H1 (cell line): Measurements from ENCODE around the gene ATP6V0A1.

Source experiments
- BRCA1 ChIP-seq: IDR thresholded peaks from 2 replicates; pipeline ENCODE4 v1.6.1; 2012; ENCODE audit warnings: low read depth, low read length, improper control_type of control experiment
- CHD1 ChIP-seq: IDR thresholded peaks from 2 replicates; pipeline ENCODE4 v1.6.1; 2012; ENCODE audit warnings: low read depth, low read length, improper control_type of control experiment
- EZH2 ChIP-seq: fragments of 200-600 bp; sonication (generic); IDR thresholded peaks from 2 replicates; pipeline ENCODE4 v1.7.1; 2012; ENCODE audit warnings: low read depth, mild to moderate bottlenecking, moderate library complexity, low read length, inconsistent platforms; ENCODE audit not compliant: severe bottlenecking
- GTF2F1 ChIP-seq: IDR thresholded peaks from 2 replicates; pipeline ENCODE4 v1.6.1; 2012; ENCODE audit warnings: low read depth, low read length, improper control_type of control experiment, borderline replicate concordance
- HDAC2 ChIP-seq, 2 experiments: fragments of 300-600 bp in 1 of 2; sonication (generic) in 1 of 2; IDR thresholded peaks; 2 replicates each; pipeline ENCODE4 v1.6.1; 2011 to 2012; ENCODE audit warnings: low read depth in 2 of 2, low read length in 2 of 2, mild to moderate bottlenecking in 2 of 2, moderate library complexity in 2 of 2, borderline replicate concordance in 1 of 2, inconsistent platforms in 1 of 2
- NRF1 ChIP-seq: IDR thresholded peaks from 2 replicates; pipeline ENCODE4 v1.6.1; 2011; ENCODE audit warnings: mild to moderate bottlenecking, low read depth, low read length, improper control_type of control experiment
- POLR2A ChIP-seq, 2 experiments: IDR thresholded peaks; 1 replicate in 1 of 2; 2 replicates in 1 of 2; pipeline ENCODE4 v1.6.1; 2011; ENCODE audit warnings: low read depth in 2 of 2, low read length in 2 of 2, mild to moderate bottlenecking in 2 of 2; ENCODE audit errors: control extremely low read depth in 1 of 2
- RAD21 ChIP-seq, 2 experiments: IDR thresholded peaks in 1 of 2; conservative IDR thresholded peaks in 1 of 2; 2 replicates each; pipeline ENCODE4 v1.6.1; 2011; ENCODE audit warnings: low read depth in 2 of 2, low read length in 2 of 2, improper control_type of control experiment in 1 of 2, inconsistent platforms in 1 of 2, mild to moderate bottlenecking in 1 of 2, moderate library complexity in 1 of 2
- RFX5 ChIP-seq: IDR thresholded peaks from 2 replicates; pipeline ENCODE4 v1.6.1; 2011; ENCODE audit warnings: low read depth, low read length, improper control_type of control experiment, borderline replicate concordance
- RXRA ChIP-seq: IDR thresholded peaks from 2 replicates; pipeline ENCODE4 v1.6.1; 2011; ENCODE audit warnings: low read depth, mild to moderate bottlenecking, low read length, moderate library complexity; ENCODE audit not compliant: insufficient read depth
- SP4 ChIP-seq: IDR thresholded peaks from 2 replicates; pipeline ENCODE4 v1.6.1; 2012; ENCODE audit warnings: low read length, inconsistent platforms
- ZNF274 ChIP-seq: IDR thresholded peaks from 2 replicates; pipeline ENCODE4 v1.7.0; 2012; ENCODE audit warnings: low read length, borderline replicate concordance; ENCODE audit errors: extremely low read depth
- TF ChIP-seq, protein P1 (sequence below), 3 experiments: IDR thresholded peaks; 1 replicate in 2 of 3; 2 replicates in 1 of 3; pipeline versions ENCODE4 v1.5.1 to v1.6.1; 2011; ENCODE audit warnings: low read length in 3 of 3, mild to moderate bottlenecking in 3 of 3, inconsistent platforms in 2 of 3, low read depth in 1 of 3, moderate library complexity in 1 of 3; ENCODE audit not compliant: insufficient read depth in 1 of 3; ENCODE audit errors: control extremely low read depth in 1 of 3

DNA sequence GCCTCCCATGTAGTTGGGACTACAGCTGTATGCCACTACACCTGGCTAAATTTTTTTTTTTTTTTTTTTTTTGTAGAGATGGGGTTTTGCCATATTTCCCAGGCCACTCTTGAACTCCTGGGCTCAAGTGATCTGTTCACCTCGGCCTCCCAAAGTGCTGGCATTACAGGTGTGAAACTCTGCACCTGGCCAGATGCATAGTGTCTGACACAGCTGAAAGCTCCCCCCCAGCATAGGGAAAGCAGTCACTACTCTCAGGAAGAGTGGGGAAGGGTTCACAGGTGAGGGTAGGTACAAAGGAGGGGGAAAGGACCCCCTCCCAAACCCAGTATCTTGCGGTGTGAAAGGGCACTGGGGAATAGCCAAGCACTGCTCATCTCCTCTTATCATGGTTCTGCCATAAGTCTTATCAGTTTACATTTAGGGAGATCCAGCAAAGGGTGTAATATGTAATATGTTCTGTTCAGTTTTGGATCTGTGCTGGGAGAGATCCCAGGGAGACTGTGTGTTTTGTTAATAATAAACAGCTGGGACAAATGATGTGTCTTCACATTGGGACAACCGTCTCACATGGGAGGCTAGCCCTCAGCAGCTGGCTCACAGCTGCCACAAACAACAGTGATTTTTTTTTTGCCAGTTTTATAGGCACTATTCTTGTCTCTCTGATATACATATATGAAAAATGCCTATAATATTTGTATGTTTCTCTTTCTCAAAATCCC lies 28.8 kb upstream of the ATP6V0A1 start:
- TF ChIP-seq, protein P1, sequence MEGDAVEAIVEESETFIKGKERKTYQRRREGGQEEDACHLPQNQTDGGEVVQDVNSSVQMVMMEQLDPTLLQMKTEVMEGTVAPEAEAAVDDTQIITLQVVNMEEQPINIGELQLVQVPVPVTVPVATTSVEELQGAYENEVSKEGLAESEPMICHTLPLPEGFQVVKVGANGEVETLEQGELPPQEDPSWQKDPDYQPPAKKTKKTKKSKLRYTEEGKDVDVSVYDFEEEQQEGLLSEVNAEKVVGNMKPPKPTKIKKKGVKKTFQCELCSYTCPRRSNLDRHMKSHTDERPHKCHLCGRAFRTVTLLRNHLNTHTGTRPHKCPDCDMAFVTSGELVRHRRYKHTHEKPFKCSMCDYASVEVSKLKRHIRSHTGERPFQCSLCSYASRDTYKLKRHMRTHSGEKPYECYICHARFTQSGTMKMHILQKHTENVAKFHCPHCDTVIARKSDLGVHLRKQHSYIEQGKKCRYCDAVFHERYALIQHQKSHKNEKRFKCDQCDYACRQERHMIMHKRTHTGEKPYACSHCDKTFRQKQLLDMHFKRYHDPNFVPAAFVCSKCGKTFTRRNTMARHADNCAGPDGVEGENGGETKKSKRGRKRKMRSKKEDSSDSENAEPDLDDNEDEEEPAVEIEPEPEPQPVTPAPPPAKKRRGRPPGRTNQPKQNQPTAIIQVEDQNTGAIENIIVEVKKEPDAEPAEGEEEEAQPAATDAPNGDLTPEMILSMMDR (IDR thresholded peaks at IDR 0.05; ENCODE audit: control extremely low read depth in 1 of 3, insufficient read depth in 1 of 3, low read depth in 1 of 3, low read length in 3 of 3): no peak
- TF ChIP-seq CHD1 (no peak), RFX5 (no peak), HDAC2 (IDR thresholded peaks at IDR 0.05; ENCODE audit: borderline replicate concordance in 1 of 2, low read depth in 2 of 2, low read length in 2 of 2) (no peak), ZNF274 (no peak), NRF1 (no peak), POLR2A (IDR thresholded peaks at IDR 0.05; ENCODE audit: control extremely low read depth in 1 of 2, low read depth in 2 of 2, low read length in 2 of 2) (no peak), EZH2 (no peak), RAD21 (IDR thresholded peaks at IDR 0.05 in 1 of 2, conservative IDR thresholded peaks at IDR 0.05 in 1 of 2; ENCODE audit: low read depth in 2 of 2, low read length in 2 of 2) (no peak), RXRA (no peak), GTF2F1 (no peak), SP4 (no peak), BRCA1 (no peak)
